Endothelial cell of umbilical vein (primary cell): ENCODE results near the gene EVI5. TPM values are rescaled to one million over a fixed set of nuclear protein-coding genes. Genes with fewer than 3 reads are reported as not detected.

Experiments
- BruUV-seq: library from RNA; stranded (reverse); fragments of 400-500 nt; replicated peaks from 2 replicates; lab custom pipeline; 2021; lab: Mats Ljungman, UMichigan
- CTCF ChIA-PET: fragments of 300-600, 350-600 bp; sonication (Branson Sonifier 250); formaldehyde crosslinking; loops from one replicate; lab custom pipeline; 2021; ENCODE audit warnings: antibody characterized with exemption, inconsistent platforms; lab: Charles Lee
- POLR2A ChIA-PET: fragments of 300-600, 350-600 bp; sonication (Branson Sonifier 250); formaldehyde crosslinking; loops from one replicate; lab custom pipeline; 2021; ENCODE audit warnings: antibody characterized with exemption, inconsistent platforms; lab: Charles Lee
- DNase-seq: peaks from one replicate; pipeline ENCODE4 v3.0.0-alpha.2; 2011; ENCODE audit warnings: low read depth, low spot score
- FAIRE-seq: peaks from 2 replicates; lab custom pipeline; 2011; peaks lifted over from hg19 to GRCh38; lab: Jason Lieb, UNC
- H2AFZ ChIP-seq: 2 replicates; pipeline ENCODE4 v1.6.0; 2012; ENCODE audit warnings: low read depth, low read length, control low read depth, inconsistent platforms
- H3K27ac ChIP-seq: 2 replicates; pipeline ENCODE4 v1.5.1; 2011; ENCODE audit warnings: low read depth, mild to moderate bottlenecking, control low read depth, low read length, moderate library complexity; ENCODE audit not compliant: insufficient read depth
- H3K27me3 ChIP-seq, 2 experiments: 2 replicates each; pipeline versions ENCODE4 v1.6.0 to v1.6.1; 2011; ENCODE audit warnings: low read length in 2 of 2, mixed read lengths in 1 of 2; ENCODE audit not compliant: control insufficient read depth in 2 of 2, insufficient read depth in 2 of 2
- H3K36me3 ChIP-seq, 2 experiments: 2 replicates in 1 of 2; 3 replicates in 1 of 2; pipeline ENCODE4 v1.5.1; 2011; ENCODE audit warnings: low read length in 2 of 2, mild to moderate bottlenecking in 1 of 2, moderate library complexity in 1 of 2; ENCODE audit not compliant: control insufficient read depth in 2 of 2, insufficient read depth in 2 of 2; ENCODE audit errors: extremely low read depth in 1 of 2
- H3K4me1 ChIP-seq: 3 replicates; pipeline ENCODE4 v1.5.1; 2011; ENCODE audit warnings: mild to moderate bottlenecking, low read length; ENCODE audit not compliant: control insufficient read depth, insufficient read depth; ENCODE audit errors: extremely low read depth
- H3K4me2 ChIP-seq: 2 replicates; pipeline ENCODE4 v1.6.1; 2011; ENCODE audit warnings: low read length, control low read depth, mixed read lengths; ENCODE audit not compliant: insufficient read depth
- H3K4me3 ChIP-seq, 3 experiments: fragments of 200-600 bp in 1 of 3; sonication (generic), shearing (Covaris generic) in 1 of 3; replicated peaks in 1 of 3; 2 replicates each; pipeline ENCODE4 v1.5.1; 2011 to 2016; ENCODE audit warnings: control low read depth in 3 of 3, low read length in 3 of 3, mild to moderate bottlenecking in 2 of 3, inconsistent platforms in 1 of 3, low read depth in 1 of 3, moderate library complexity in 1 of 3; ENCODE audit not compliant: insufficient read depth in 1 of 3
- H3K79me2 ChIP-seq: 2 replicates; pipeline ENCODE4 v1.6.0; 2012; ENCODE audit warnings: low read length, inconsistent platforms; ENCODE audit not compliant: control insufficient read depth, insufficient read depth
- H3K9ac ChIP-seq: replicated peaks from 2 replicates; pipeline ENCODE3; 2011; ENCODE audit warnings: low read length, control low read depth; ENCODE audit not compliant: insufficient read depth; ENCODE audit errors: extremely low read depth
- H3K9me1 ChIP-seq: replicated peaks from 3 replicates; pipeline ENCODE4 v1.6.0; 2011; ENCODE audit warnings: mild to moderate bottlenecking, low read length; ENCODE audit not compliant: control insufficient read depth, insufficient read depth; ENCODE audit errors: extremely low read depth
- H3K9me3 ChIP-seq: replicated peaks from 2 replicates; pipeline ENCODE4 v1.5.1; 2012; ENCODE audit warnings: low read length, inconsistent platforms; ENCODE audit not compliant: control insufficient read depth, insufficient read depth
- H4K20me1 ChIP-seq: replicated peaks from 2 replicates; pipeline ENCODE3; 2011; ENCODE audit warnings: mild to moderate bottlenecking, low read length; ENCODE audit not compliant: control insufficient read depth, insufficient read depth; ENCODE audit errors: extremely low read depth
- CTCF ChIP-seq, 2 donors: IDR thresholded peaks; 1 replicate in 1 of 2; 2 replicates in 1 of 2; pipeline ENCODE4 v1.5.1; 2011; ENCODE audit warnings: low read length in 2 of 2, mild to moderate bottlenecking in 2 of 2, moderate library complexity in 2 of 2, control low read depth in 1 of 2, inconsistent platforms in 1 of 2, low read depth in 1 of 2; ENCODE audit not compliant: insufficient read depth in 1 of 2; ENCODE audit errors: extremely low read depth in 1 of 2
- EZH2 ChIP-seq: IDR thresholded peaks from 2 replicates; pipeline ENCODE4 v1.6.1; 2012; ENCODE audit warnings: borderline replicate concordance, low read depth, mild to moderate bottlenecking, moderate library complexity, low read length, inconsistent platforms; ENCODE audit not compliant: severe bottlenecking
- FOS ChIP-seq: IDR thresholded peaks from 2 replicates; pipeline ENCODE4 v1.6.1; 2011; ENCODE audit warnings: mild to moderate bottlenecking, low read length, moderate library complexity, borderline replicate concordance; ENCODE audit not compliant: insufficient read depth
- GATA2 ChIP-seq: IDR thresholded peaks from 2 replicates; pipeline ENCODE4 v1.7.0; 2011; ENCODE audit warnings: low read depth, mild to moderate bottlenecking, moderate library complexity, mixed read lengths, low read length; ENCODE audit not compliant: insufficient read length, insufficient read depth
- JUN ChIP-seq: IDR thresholded peaks from 2 replicates; pipeline ENCODE4 v1.6.1; 2011; ENCODE audit warnings: borderline replicate concordance, low read depth; ENCODE audit not compliant: insufficient read length, insufficient read depth
- MAX ChIP-seq: IDR thresholded peaks from 2 replicates; pipeline ENCODE4 v1.6.1; 2011; ENCODE audit not compliant: insufficient read depth, insufficient read length
- MYC ChIP-seq: IDR thresholded peaks from one replicate; pipeline ENCODE4 v1.6.1; 2011; ENCODE audit warnings: mild to moderate bottlenecking, low read depth, low read length
- POLR2A ChIP-seq: IDR thresholded peaks from 2 replicates; pipeline ENCODE4 v1.6.1; 2012; ENCODE audit warnings: low read depth, mild to moderate bottlenecking, control low read depth, low read length
- POLR2AphosphoS5 ChIP-seq: IDR thresholded peaks from 2 replicates; pipeline ENCODE4 v1.6.1; 2012; ENCODE audit warnings: low read depth, mild to moderate bottlenecking, control low read depth, low read length, moderate library complexity; ENCODE audit not compliant: insufficient read depth
- dilution Hi-C: fragments of 300-500 bp; cut with MboI; formaldehyde crosslinking; loops from one replicate; pipeline ENCODE4 v1.15.0; 2019; ENCODE audit warnings: low sequenced_read_pairs; ENCODE audit not compliant: extremely low pct_ligation_motif_present
- intact Hi-C: fragments of 100-400 bp; cut with micrococcal nuclease; formaldehyde crosslinking; loops from one replicate; pipeline ENCODE4 v1.10.0; 2022
- polyA plus RNA-seq, 4 experiments: library from polyadenylated mRNA; depleted of rRNA in 3 of 4; stranded (reverse) in 3 of 4; unstranded in 1 of 4; fragments of >200 nt; gene quantifications; 2 replicates each; pipeline versions ENCODE4 v1.2.1 to v1.2.3, GENCODE V29; 2011 to 2012; ENCODE audit warnings: missing spikeins in 1 of 4
- total RNA-seq: library from RNA; stranded (reverse); gene quantifications from 2 replicates; pipeline ENCODE4 v1.2.3, GENCODE V29; 2021

EVI5 gene
- total and polyA plus RNA-seq, 2 donors (not counting 3 experiments of a cell fraction or from before 2014, with no cell fraction given): 5.0 to 26.2 TPM

- H4K20me1 ChIP-seq: no peaks in the 10 kb centered on the region
- no peaks in the 10 kb centered on the region for H3K79me2 ChIP-seq
- ChIA-PET POLR2A (no interaction called here), CTCF (interaction anchor here (0.7 kb wide), 1 partner anchor 1832 kb away, joined by 4 read pairs; no protein-coding TSS in a partner anchor)
- no peak overlapping the region for H3K4me3 ChIP-seq
- no peaks in the 10 kb centered on the region for H3K4me1 ChIP-seq
- intact Hi-C loops (no loop called here), dilution Hi-C loops (no loop called here)
- H3K9me1 ChIP-seq: no peaks in the 10 kb centered on the region
- H3K27ac ChIP-seq: no peak overlapping the region
- H2AFZ ChIP-seq: no peak overlapping the region
- DNase-seq: no peak
- H3K9ac ChIP-seq: no peak overlapping the region
- H3K9me3 ChIP-seq: no peaks in the 10 kb centered on the region
- TF ChIP-seq EZH2: no peak
- TF ChIP-seq JUN: no peak
- TF ChIP-seq CTCF (IDR thresholded peaks at IDR 0.05; ENCODE audit: extremely low read depth in 1 of 2, insufficient read depth in 1 of 2, low read depth in 1 of 2, low read length in 2 of 2): no peak
- TF ChIP-seq POLR2AphosphoS5: no peak
- no peak for TF ChIP-seq GATA2
- TF ChIP-seq MYC: no peak
- no peak for TF ChIP-seq POLR2A
- TF ChIP-seq MAX: no peak
- no peak for TF ChIP-seq FOS
- H3K27me3 ChIP-seq: no peaks in the 10 kb centered on the region
- no TSS peak for BruUV-seq
- H3K36me3 ChIP-seq: no peaks in the 10 kb centered on the region
- no peak for FAIRE-seq
- no peak overlapping the region for H3K4me2 ChIP-seq
These were observed 265.9 kb downstream of the EVI5 start for GRCh38 chr1:92519043-92519442.
